Erythroblast (primary cell): Measurements from ENCODE around the gene ACADL.

Experiments
- GATA1 ChIP-seq: IDR thresholded peaks from 2 replicates; pipeline ENCODE4 v1.6.1; 2011; ENCODE audit warnings: low read depth, mild to moderate bottlenecking, control low read depth, low read length, moderate library complexity
- POLR2A ChIP-seq: IDR thresholded peaks from 2 replicates; pipeline ENCODE4 v1.6.1; 2011; ENCODE audit warnings: mild to moderate bottlenecking, low read length

DNA sequence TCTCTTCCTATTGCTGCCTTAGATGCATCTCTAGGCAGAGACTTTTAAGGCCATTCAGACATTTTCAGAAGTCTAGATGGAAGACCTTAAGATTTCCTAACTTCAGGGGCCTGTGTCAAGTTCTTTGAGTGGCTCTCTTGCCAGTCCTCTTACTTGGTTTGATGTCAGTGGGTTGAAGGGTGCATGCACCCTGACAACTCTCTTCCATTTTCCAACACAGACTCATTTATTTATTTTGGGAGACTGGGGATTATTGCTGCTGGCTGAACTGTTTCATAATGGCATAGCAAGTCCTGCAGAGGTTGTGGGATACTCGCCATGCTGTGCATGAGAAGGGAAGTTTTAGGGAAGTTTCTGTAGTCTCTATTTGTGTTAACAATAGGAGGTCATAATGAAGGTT is 39.0 kb upstream of the ACADL start:
- TF ChIP-seq POLR2A (no peak), GATA1 (no peak)
